Thymus (tissue), 11 donors: ENCODE data around the gene RTBDN. TPM values are rescaled to one million over a fixed set of nuclear protein-coding genes. Genes with fewer than 3 reads are reported as not detected.
"Not testable (repeated sequence)": the region's sequence is repeated elsewhere in the genome, so short reads cannot be mapped to it uniquely, and the experiment has no call there.

Experiments
- DNase-seq, 9 donors: peaks; one replicate each; pipeline ENCODE4 v3.0.0-alpha.2; 2013; ENCODE audit warnings: low spot score in 9 of 9, low read depth in 6 of 9, missing footprints in 1 of 9
- H3K27ac ChIP-seq, 2 donors: one replicate each; pipeline ENCODE4 v1.5.1; 2013; ENCODE audit warnings: control low read depth in 1 of 2, low read depth in 1 of 2, low read length in 1 of 2, mild to moderate bottlenecking in 1 of 2, moderate library complexity in 1 of 2
- H3K27me3 ChIP-seq, 2 donors: one replicate each; pipeline ENCODE4 v1.5.1; 2013; ENCODE audit warnings: low read length in 1 of 2; ENCODE audit not compliant: control insufficient read depth in 2 of 2, insufficient read depth in 1 of 2
- H3K36me3 ChIP-seq, 2 donors: one replicate each; pipeline ENCODE4 v1.5.1; 2013; ENCODE audit warnings: low read length in 1 of 2, mild to moderate bottlenecking in 1 of 2, moderate library complexity in 1 of 2; ENCODE audit not compliant: control insufficient read depth in 2 of 2, insufficient read depth in 2 of 2
- H3K4me1 ChIP-seq, 2 donors: one replicate each; pipeline ENCODE4 v1.5.1; 2013; ENCODE audit warnings: low read length in 2 of 2; ENCODE audit not compliant: control insufficient read depth in 2 of 2, insufficient read depth in 2 of 2
- H3K4me3 ChIP-seq, 2 donors: one replicate each; pipeline ENCODE4 v1.5.1; 2013; ENCODE audit warnings: low read length in 2 of 2, control low read depth in 1 of 2, mild to moderate bottlenecking in 1 of 2
- H3K9me3 ChIP-seq, 2 donors: one replicate each; pipeline ENCODE4 v1.5.1; 2013; ENCODE audit warnings: low read length in 1 of 2, mild to moderate bottlenecking in 1 of 2; ENCODE audit not compliant: control insufficient read depth in 2 of 2, insufficient read depth in 1 of 2
- WGBS: extraction: QIAGEN DNeasy Blood & Tissue Kit; methylation state at CpG from one replicate; pipeline ENCODE4 v1.1.7; 2013; 5-methylcytosine and 5-hydroxymethylcytosine counted together
- polyA plus RNA-seq: library from polyadenylated mRNA; stranded (reverse); fragments of 200-250 nt; gene quantifications from one replicate; pipeline ENCODE4 v1.2.3, GENCODE V29; 2013
- total RNA-seq: library from RNA; stranded (reverse); fragments of 120-200 nt; gene quantifications from one replicate; pipeline ENCODE4 v1.2.4, GENCODE V29; 2013
- donor health status: healthy.

The RTBDN gene
- total and polyA plus RNA-seq, 2 donors, result 1.6 to 1.7 TPM

DNA sequence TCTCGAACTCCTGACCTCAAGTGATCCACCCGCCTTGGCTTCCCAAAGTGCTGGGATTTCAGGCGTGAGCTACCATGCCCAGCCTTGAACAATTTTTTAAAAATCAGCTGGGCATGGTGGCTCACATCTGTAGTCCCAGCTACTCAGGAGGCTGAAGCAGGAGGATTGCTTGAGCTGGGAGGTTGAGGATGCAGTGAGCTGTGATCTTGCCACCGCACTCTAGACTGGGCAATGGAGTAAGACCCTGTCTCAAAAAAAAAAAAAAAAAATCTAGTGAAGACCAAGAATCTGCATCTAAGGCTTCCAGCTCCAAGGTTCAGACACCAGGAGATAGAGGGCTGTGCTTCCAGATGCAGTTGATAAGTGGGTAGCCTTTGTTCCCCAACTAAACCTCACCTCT is 29.8 kb upstream of the RTBDN start:
- DNase-seq, result no peak
- WGBS, result 95% methylated on average over 4 of the region's 4 CpGs

DNA sequence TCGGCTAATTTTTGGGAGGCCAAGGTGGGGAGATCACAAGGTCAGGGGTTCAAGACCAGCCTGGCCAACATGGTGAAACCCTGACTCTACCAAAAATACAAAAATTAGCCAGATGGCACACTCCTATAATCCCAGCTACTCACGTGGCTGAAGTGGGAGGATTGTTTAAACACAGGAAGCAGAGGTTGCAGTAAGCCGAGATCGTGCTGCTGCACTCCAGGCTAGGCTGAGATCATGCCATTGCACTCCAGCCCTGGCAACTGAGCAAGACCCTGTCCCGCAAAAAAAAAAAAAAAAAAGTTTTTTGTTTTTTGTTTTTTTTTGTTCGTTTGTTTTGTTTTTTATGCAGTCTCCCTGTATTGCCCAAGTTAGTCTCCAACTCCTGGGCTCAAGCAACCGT is 25.2 kb upstream of the RTBDN start:
- Histone ChIP-seq H3K4me1 (no peaks in the 10 kb centered on the region), H3K36me3 (no peaks in the 10 kb centered on the region), H3K9me3 (no peaks in the 10 kb centered on the region), H3K27ac (no peak overlapping the region), H3K4me3 (no peak overlapping the region), H3K27me3 (no peaks in the 10 kb centered on the region)
- WGBS, result 80% methylated on average over 7 of the region's 7 CpGs
- no peak for DNase-seq

More for the DNA sequence above, 29.8 kb upstream of the RTBDN start:
- H3K4me3 ChIP-seq, result no peak overlapping the region
- H3K27ac ChIP-seq, result no peak overlapping the region
- peaks cover 0 to 12% of the 10 kb centered on the region in 2 donors for H3K27me3 ChIP-seq
- peaks cover 0 to 3% of the 10 kb centered on the region in 2 donors for H3K9me3 ChIP-seq
- H3K4me1 ChIP-seq, result peaks cover 5 to 10% of the 10 kb centered on the region in 2 donors
- no peaks in the 10 kb centered on the region for H3K36me3 ChIP-seq

DNA sequence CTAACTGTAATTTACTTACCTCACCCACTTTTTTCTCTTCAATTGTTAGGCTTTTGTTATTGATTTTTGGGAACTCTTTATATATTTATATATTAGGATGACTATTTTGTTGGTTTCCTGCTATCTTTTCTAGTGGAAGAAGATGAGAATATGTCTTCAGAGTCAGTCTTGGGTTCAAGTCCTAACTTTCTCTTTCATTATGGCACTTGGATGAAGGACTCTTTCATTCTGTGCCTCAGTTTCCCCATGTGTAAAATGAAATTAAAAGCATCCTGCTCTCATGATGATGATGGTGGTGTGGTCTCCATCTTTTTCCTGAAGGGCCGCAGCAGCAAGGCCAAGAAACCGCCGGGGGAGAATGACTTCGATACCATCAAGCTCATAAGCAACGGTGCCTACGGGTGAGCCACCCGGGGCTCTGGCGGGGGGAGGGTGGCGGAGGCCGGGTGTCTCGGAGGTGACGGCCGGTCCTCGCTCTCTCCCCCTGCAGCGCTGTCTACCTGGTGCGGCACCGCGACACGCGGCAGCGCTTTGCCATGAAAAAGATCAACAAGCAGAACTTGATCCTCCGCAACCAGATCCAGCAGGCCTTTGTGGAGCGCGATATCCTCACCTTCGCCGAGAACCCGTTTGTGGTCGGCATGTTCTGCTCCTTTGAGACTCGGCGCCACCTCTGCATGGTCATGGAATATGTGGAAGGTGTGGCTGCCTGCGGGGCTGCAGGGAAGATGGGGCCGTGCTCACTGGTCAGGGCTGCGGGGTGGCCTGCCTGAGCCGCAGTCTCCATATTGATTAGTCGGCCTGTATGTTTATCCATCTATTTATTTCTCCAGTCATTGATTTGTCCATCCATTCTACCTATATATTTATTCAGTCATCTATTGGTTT is 23.9 kb upstream of the RTBDN start:
- Histone ChIP-seq H3K36me3 (no peaks in the 10 kb centered on the region), H3K27ac (no peak overlapping the region), H3K4me1 (no peaks in the 10 kb centered on the region), H3K27me3 (no peaks in the 10 kb centered on the region), H3K4me3 (no peak overlapping the region), H3K9me3 (no peaks in the 10 kb centered on the region)
- WGBS, result 95% methylated on average over 35 of the region's 35 CpGs
- no peak for DNase-seq

DNA sequence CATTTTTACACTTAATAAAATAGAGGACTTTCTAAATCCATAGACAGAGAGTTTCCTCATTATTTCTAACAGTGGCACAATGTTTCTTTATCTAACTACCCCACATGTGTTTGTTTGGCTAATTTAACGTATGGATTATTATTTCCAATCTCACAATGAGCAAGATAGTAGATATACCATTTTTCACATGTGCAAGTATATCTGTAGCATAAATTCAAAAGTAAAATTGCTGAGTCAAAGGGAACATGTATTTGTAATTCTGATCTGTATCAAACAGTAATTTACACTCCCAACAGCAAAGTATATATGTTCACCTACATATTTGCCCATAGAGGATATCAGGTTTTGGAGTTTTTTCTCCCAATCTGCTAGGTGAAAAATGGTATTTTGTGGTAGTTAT is 22.3 kb upstream of the RTBDN start:
- no peak for DNase-seq
- H3K27ac ChIP-seq, result no peak overlapping the region
- H3K36me3 ChIP-seq, result no peaks in the 10 kb centered on the region
- no peaks in the 10 kb centered on the region for H3K9me3 ChIP-seq
- 93% methylated on average over 1 of the region's 1 CpG for WGBS
- H3K4me1 ChIP-seq, result no peaks in the 10 kb centered on the region
- H3K4me3 ChIP-seq, result no peak overlapping the region
- H3K27me3 ChIP-seq, result no peaks in the 10 kb centered on the region

DNA sequence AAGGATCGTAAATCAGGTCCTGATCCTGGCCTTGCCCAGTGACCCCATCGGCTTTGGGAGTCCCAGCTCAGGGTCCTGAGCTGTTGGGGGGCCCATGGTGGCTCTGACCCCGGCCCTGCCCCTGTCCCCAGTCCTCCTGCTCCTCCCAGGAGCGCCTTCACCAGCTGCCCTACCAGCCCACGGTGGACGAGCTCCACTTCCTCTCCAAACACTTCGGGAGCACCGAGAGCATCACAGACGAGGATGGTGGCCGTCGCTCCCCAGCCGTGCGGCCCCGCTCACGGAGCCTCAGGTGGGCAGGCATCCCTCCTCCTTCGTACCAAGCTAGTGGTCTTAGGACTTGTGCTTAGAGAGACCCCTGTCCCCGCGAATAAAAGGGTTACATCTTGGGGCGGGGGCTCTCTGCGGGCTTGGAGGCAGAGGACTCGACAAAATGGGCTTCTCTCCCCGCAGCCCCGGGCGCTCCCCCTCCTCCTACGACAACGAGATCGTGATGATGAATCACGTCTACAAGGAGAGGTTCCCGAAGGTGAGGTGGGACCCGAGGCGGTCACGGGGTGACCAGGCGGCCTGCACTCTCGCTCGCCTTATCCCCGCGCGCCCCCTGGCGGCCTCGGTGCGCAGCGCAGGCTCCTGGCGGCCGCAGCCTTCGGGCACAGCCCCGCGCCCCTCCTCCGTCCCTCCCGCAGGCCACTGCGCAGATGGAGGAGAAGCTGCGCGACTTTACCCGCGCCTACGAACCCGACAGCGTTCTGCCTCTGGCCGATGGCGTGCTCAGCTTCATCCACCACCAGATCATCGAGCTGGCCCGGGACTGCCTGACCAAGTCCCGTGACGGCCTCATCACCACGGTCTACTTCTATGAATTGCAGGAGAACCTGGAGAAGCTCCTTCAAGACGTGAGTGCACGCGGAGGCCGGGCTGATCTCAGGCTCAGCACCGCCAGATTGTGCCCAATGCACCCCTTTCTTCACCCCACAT is 13.1 kb upstream of the RTBDN start:
- no peak overlapping the region for H3K4me3 ChIP-seq
- H3K9me3 ChIP-seq, result no peaks in the 10 kb centered on the region
- H3K27ac ChIP-seq, result no peak overlapping the region
- H3K27me3 ChIP-seq, result peaks cover 9 to 51% of the 10 kb centered on the region in 2 donors
- WGBS, result 13% methylated on average over 69 of the region's 69 CpGs
- H3K4me1 ChIP-seq, result peaks cover 5 to 7% of the 10 kb centered on the region in 2 donors
- no peaks in the 10 kb centered on the region for H3K36me3 ChIP-seq
- peak in 5 of 9 donors; percentile 33 to 72 (median 42) for DNase-seq

DNA sequence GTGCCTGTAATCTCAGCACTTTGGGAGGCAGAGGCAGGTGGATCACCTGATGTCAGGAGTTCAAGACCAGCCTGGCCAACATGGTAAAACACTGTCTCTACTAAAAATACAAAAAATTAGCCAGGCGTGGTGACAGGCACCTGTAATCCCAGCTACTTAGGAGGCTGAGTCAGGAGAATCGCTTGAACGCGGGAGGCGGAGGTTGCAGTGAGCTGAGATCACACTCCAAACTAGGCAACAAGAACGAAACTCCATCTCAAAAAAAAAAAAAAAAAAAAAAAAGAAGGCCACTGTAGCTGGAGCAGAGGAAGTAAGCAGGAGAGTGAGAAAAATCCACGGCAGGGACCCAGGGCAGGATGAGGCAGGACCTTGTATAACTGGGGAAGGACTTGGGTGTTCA is 12.2 kb upstream of the RTBDN start:
- DNase-seq, H3K4me3 ChIP-seq: not testable (repeated sequence)

DNA sequence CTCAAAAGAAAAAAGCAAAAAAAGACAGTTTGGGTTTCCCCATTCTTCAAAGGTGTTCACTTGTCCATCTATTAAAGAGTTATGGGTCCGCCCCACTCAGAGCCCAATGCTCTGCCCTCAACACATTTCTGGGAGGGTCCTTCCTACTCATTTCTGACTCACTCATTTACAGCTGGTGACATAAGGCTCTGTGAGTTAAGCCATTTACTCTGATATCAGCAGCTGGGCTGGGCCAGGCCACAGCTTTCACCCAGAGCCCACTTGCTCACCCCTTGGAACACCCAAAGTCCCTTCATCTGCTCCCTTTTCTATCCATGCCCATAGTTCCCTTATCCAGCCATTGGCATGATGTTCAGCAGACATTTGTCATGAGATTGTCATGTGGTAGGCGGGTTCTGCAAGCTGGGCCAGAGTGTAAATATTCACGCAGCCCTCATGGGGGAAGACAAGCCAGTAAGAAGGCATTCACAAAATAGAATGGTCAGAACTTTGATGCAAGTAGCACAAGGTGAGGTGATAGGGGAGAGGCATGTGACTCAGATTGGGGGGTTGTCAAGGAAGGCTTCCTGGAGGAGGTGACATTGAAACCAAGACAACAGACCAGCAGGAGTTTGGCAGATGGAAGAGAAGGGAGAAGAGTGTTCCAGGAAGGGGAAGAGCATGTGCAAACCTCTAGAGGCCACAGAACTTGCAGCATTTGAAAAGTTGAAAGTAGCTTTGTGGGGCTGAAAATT is 9.8 kb upstream of the RTBDN start:
- Histone ChIP-seq H3K9me3 (peaks cover 1 to 11% of the 10 kb centered on the region in 2 donors), H3K4me3 (no peak overlapping the region), H3K27me3 (peaks cover 34 to 83% of the 10 kb centered on the region in 2 donors), H3K36me3 (no peaks in the 10 kb centered on the region), H3K4me1 (peaks cover 10 to 14% of the 10 kb centered on the region in 2 donors), H3K27ac (no peak overlapping the region)
- 93% methylated on average over 3 of the region's 3 CpGs for WGBS
- no peak for DNase-seq

More for the DNA sequence above, 12.2 kb upstream of the RTBDN start:
- not testable (repeated sequence) for H3K27ac ChIP-seq, H3K4me1 ChIP-seq, H3K9me3 ChIP-seq, H3K36me3 ChIP-seq
- WGBS, result 87% methylated on average over 7 of the region's 7 CpGs
- H3K27me3 ChIP-seq, result peaks cover 12 to 59% of the 10 kb centered on the region in 2 donors

DNA sequence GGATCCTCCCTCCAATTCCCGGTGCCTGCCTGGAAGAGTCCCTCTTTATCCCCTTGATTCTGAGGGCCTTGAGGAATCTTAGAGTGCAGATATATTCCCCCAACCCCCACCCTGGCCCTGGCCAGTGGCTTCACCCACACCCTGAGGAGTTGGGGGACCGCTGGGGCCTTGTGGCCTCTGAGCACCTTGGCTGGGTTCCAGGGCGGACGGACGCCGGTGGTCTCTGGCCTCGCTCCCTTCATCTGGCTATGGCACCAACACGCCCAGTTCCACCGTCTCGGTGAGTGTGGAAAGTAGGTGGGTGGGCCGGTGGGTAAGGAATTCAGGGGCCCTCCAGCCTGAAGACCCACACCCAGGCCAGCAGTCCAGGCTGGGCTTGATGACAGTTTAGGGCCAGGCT is 8.9 kb upstream of the RTBDN start:
- H3K36me3 ChIP-seq, result no peaks in the 10 kb centered on the region
- peaks cover 10 to 21% of the 10 kb centered on the region in 2 donors for H3K4me1 ChIP-seq
- WGBS, result 96% methylated on average over 11 of the region's 11 CpGs
- H3K9me3 ChIP-seq, result peaks cover 1 to 11% of the 10 kb centered on the region in 2 donors
- DNase-seq, result no peak
- H3K27me3 ChIP-seq, result peaks cover 41 to 89% of the 10 kb centered on the region in 2 donors
- no peak overlapping the region for H3K4me3 ChIP-seq
- no peak overlapping the region for H3K27ac ChIP-seq
